NCI-H774 (cell line): ENCODE results near the gene LNPK.
"Not testable (repeated sequence)": the region's sequence is repeated elsewhere in the genome, so short reads cannot be mapped to it uniquely, and the experiment has no call there.

ENCODE experiments used
- DNase-seq: peaks from one replicate; lab custom pipeline; 2025; lab: John Stamatoyannopoulos, UW

Gene LNPK

GRCh38 chr2:175973373-175973772 lies 28.7 kb downstream of the LNPK start:
- no peak for DNase-seq

GRCh38 chr2:175966839-175967238 lies 35.2 kb downstream of the LNPK start:
- no peak for DNase-seq

- DNase-seq: no peak
Observed at GRCh38 chr2:175965773-175966172, 36.3 kb downstream of the LNPK start.

- no peak for DNase-seq
Observed at GRCh38 chr2:175964195-175964594, 37.9 kb downstream of the LNPK start.

GRCh38 chr2:175963171-175963570 lies 38.9 kb downstream of the LNPK start:
- DNase-seq: not testable (repeated sequence)

GRCh38 chr2:175957845-175958244 lies 44.2 kb downstream of the LNPK start:
- no peak for DNase-seq

GRCh38 chr2:175955136-175955535 lies 46.9 kb downstream of the LNPK start:
- DNase-seq: no peak

- DNase-seq: no peak
Observed at GRCh38 chr2:175950512-175950911, 51.6 kb downstream of the LNPK start.

- no peak for DNase-seq
Observed at GRCh38 chr2:175948191-175948590, 53.9 kb downstream of the LNPK start.

- no peak for DNase-seq
Observed at GRCh38 chr2:175947073-175947472, 55.0 kb downstream of the LNPK start.

- no peak for DNase-seq
Observed at GRCh38 chr2:175941699-175942098, 60.4 kb downstream of the LNPK start.

- DNase-seq: no peak
Observed at GRCh38 chr2:175937216-175937615, 64.9 kb downstream of the LNPK start.

- DNase-seq: no peak
Observed at GRCh38 chr2:175935289-175936181, 66.5 kb downstream of the LNPK start.

GRCh38 chr2:175932675-175933074 lies 69.4 kb downstream of the LNPK start:
- DNase-seq: no peak

- no peak for DNase-seq
Observed at GRCh38 chr2:175931805-175932204, 70.3 kb downstream of the LNPK start.

- DNase-seq: no peak
Observed at GRCh38 chr2:175930504-175930903, 71.6 kb downstream of the LNPK start.

GRCh38 chr2:175929850-175930249 lies 72.2 kb downstream of the LNPK start:
- DNase-seq: no peak

GRCh38 chr2:175926272-175926671 lies 75.8 kb downstream of the LNPK start:
- no peak for DNase-seq

GRCh38 chr2:175922160-175922559 lies 79.9 kb downstream of the LNPK start:
- DNase-seq: no peak

GRCh38 chr2:175918935-175919334 lies 83.1 kb downstream of the LNPK start:
- no peak for DNase-seq

GRCh38 chr2:175914846-175915245 lies 87.2 kb downstream of the LNPK start:
- no peak for DNase-seq

- DNase-seq: not testable (repeated sequence)
Observed at GRCh38 chr2:175913849-175914743, 88.0 kb downstream of the LNPK start.

GRCh38 chr2:175913267-175913666 lies 88.8 kb downstream of the LNPK start:
- not testable (repeated sequence) for DNase-seq
